SK-N-MC (cell line): Measurements from ENCODE around the gene CTU2.
A peak's percentile ranks its signal among the peaks of the same experiment; 100 is the strongest.

Experiments
- DNase-seq: peaks from one replicate; pipeline ENCODE4 v3.0.0-alpha.2; 2011; ENCODE audit warnings: low read depth, low spot score
- H3K27ac ChIP-seq: fragments of 200-600 bp; sonication (generic); 2 replicates; pipeline ENCODE4 v1.5.1; 2016; ENCODE audit warnings: mixed run types
- H3K36me3 ChIP-seq: fragments of 200-600 bp; sonication (generic); 2 replicates; pipeline ENCODE4 v1.6.1; 2017; ENCODE audit warnings: antibody characterized with exemption, low read length, mixed read lengths; ENCODE audit not compliant: insufficient read depth
- H3K4me3 ChIP-seq: fragments of 200-600 bp; sonication (generic); 2 replicates; pipeline ENCODE4 v1.5.1; 2016
- H3K9ac ChIP-seq: fragments of 200-600 bp; sonication (generic); 2 replicates; pipeline ENCODE4 v1.8.0; 2017; ENCODE audit warnings: mixed run types, mixed read lengths; ENCODE audit not compliant: insufficient read length
- H3K9me3 ChIP-seq: fragments of 200-600 bp; sonication (generic); 2 replicates; pipeline ENCODE4 v1.6.1; 2017; ENCODE audit warnings: low read depth, mild to moderate bottlenecking, antibody characterized with exemption, low read length, moderate library complexity, mixed read lengths
- EZH2 ChIP-seq: fragments of 200-600 bp; sonication (generic); IDR thresholded peaks from one replicate; pipeline ENCODE4 v1.6.1; 2017; ENCODE audit warnings: antibody characterized with exemption
- FOXP2 ChIP-seq: optimal IDR thresholded peaks from 2 replicates; pipeline ENCODE3; 2011; ENCODE audit warnings: mild to moderate bottlenecking, moderate library complexity; ENCODE audit not compliant: insufficient read depth; ENCODE audit errors: extremely low read length, control extremely low read depth
- POLR2AphosphoS5 ChIP-seq: IDR thresholded peaks from 2 replicates; pipeline ENCODE4 v1.6.1; 2012; ENCODE audit warnings: mild to moderate bottlenecking, low read depth, low read length, borderline replicate concordance

Gene CTU2

DNA sequence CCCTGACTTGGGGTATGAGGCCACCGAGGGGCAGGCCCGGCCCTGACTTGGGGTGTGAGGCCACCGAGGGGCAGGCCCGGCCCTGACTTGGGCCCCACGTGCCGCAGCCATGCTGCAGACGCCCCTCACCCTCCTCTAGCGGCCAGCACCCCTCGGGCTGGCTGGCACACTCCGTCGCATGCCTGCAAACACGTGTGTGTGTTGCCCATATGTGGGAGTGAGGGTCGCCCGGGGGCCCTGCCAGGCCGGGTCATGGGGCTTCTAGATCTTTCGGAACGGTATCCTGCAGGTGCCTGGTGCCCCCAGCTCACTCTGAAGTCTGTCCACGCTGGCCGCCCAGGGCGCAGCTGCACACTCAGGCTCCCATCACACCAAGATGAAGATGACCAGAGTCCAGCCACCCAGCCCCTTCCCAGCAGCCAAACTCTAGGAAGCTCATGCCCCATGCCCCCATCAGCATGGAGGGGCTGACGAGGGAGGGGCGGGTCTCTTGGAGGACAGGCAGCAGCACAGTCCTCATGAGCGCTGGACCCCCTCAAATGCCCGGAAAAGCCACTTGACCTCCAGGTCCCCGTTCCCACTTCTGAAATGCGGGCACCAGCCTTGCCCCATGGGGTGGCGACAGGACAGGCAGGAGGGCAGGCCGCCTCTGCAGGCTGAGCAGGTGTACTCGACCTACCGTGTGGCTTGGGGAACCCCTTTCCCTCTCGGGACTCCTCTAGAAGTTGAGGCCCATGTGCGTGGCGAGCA, 33.8 kb downstream of the CTU2 start:
- no peaks in the 10 kb centered on the region; the same call in 1 of the 2 replicates for H3K36me3 ChIP-seq
- TF ChIP-seq FOXP2 (no peak), EZH2 (no peak)
- no peak overlapping the region for H3K4me3 ChIP-seq

DNA sequence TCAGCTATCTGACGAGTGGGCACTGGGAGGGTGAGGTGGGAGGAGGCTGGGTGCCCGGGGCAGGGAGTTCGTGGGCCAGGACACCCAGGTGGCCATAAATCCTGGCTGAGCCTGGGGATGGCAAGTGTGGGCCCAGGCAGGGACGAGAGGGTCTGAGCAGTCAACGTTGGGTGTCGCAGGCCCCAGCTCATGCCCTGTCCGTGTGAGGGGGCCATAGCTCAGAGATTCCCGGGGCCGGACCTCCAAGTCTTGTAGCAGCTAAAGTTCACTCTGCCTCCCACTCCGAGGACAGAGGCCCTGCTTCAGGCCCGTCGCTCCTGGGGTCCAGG, 34.4 kb downstream of the CTU2 start:
- no peaks in the 10 kb centered on the region; the same call in 1 of the 2 replicates for H3K36me3 ChIP-seq
- no peak overlapping the region for H3K27ac ChIP-seq
- no peak for DNase-seq
- TF ChIP-seq EZH2 (no peak), FOXP2 (no peak), POLR2AphosphoS5 (no peak)
- H3K9me3 ChIP-seq = no peaks in the 10 kb centered on the region
- H3K4me3 ChIP-seq = no peak overlapping the region
- H3K9ac ChIP-seq = no peak overlapping the region

More for the DNA sequence above, 33.8 kb downstream of the CTU2 start:
- no peaks in the 10 kb centered on the region for H3K9me3 ChIP-seq
- DNase-seq = no peak
- H3K27ac ChIP-seq = no peak overlapping the region
- H3K9ac ChIP-seq = no peak overlapping the region

GRCh38 chr16:88741368-88741767, 35.1 kb downstream of the CTU2 start:
- Histone ChIP-seq H3K4me3 (no peak overlapping the region), H3K9me3 (no peaks in the 10 kb centered on the region), H3K36me3 (no peaks in the 10 kb centered on the region; the same call in 1 of the 2 replicates), H3K27ac (no peak overlapping the region), H3K9ac (no peak overlapping the region)
- no peak for DNase-seq
- TF ChIP-seq POLR2AphosphoS5 (no peak), FOXP2 (no peak), EZH2 (no peak)

DNA sequence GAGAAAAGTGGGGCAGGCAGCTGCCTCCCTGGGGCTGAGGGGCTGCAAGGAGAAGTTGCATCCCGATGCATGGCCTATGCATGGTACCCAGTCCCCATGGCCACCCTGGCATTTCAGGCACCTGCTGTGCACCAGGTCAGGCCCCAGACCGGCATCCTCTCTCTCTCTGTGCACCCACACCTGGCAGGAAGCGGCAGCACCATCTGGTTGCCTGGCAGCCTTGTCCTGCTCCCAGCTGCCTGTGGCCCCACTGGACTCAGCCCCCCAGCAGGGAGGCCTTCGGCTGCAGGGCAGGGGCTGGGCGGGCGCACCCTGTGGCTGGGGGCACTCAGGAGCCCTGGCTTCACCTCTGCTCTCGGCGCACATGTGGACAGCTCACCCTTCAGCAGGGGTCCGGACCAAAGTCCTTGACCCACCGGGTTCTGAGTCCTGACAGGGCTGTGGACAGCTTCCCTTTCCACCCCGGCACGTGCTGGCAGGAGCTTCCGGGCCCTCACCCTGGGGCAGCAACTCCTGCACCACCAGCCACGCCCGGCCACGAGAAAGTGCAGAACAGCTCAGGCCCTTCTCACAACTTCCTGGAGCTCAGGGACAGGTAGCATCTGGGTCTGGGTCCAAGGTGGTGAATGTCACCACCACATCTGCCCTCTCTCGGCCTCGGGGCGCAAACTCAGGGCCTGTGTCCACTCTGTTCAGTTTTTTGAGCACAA, 36.7 kb downstream of the CTU2 start:
- Histone ChIP-seq H3K4me3 (no peak overlapping the region), H3K9me3 (no peaks in the 10 kb centered on the region), H3K36me3 (no peaks in the 10 kb centered on the region; the same call in 1 of the 2 replicates), H3K9ac (no peak overlapping the region), H3K27ac (no peak overlapping the region)
- no peak for DNase-seq
- no peak for TF ChIP-seq FOXP2
- TF ChIP-seq EZH2 = no peak
- TF ChIP-seq POLR2AphosphoS5 = no peak

DNA sequence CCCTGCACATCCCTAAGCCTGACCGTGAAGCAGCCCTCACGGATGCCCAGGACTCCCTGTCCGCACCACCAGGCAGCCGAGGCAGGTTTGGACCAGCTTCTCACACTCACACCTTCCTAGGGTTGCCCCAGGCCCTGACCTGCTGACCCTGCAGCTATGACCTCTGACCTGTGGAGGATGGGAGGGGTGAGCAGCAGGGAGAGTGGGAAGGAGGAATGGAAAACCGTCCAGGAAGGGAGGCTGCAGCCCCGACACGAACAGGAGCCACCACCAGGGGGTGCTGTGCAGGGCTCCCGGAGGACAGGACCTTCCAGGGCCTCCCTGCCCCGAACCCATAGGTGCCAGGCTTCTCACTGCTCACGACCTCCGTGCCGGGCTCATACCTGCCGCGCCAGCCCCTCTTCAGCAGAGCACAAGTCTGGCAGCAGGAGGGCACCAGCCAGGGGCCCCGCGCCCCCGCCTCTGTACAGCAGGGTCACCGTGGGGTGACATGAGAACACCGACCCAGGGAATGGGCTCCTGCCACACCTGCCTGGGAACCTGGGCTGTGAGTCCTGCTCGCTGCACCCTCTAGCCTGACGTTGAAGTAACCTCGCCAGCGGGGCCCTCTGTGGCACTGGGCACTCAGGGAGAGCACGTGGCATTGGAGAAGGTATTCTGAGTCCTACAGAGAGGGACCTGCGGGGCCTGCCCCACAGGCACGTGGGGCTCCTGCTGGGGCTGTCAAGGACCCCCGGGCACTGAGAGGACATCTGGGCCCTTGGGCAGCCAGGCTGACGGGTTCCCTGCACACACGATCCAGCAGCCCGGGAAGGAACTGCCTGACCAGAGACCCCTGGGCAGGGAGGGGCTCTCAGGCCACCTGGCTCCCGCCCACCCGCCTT, 37.6 kb downstream of the CTU2 start:
- Histone ChIP-seq H3K36me3 (no peaks in the 10 kb centered on the region; the same call in 1 of the 2 replicates), H3K27ac (no peak overlapping the region), H3K9me3 (no peaks in the 10 kb centered on the region), H3K9ac (no peak overlapping the region), H3K4me3 (no peak overlapping the region)
- TF ChIP-seq EZH2 = no peak
- no peak for TF ChIP-seq FOXP2
- no peak for TF ChIP-seq POLR2AphosphoS5
- no peak for DNase-seq

DNA sequence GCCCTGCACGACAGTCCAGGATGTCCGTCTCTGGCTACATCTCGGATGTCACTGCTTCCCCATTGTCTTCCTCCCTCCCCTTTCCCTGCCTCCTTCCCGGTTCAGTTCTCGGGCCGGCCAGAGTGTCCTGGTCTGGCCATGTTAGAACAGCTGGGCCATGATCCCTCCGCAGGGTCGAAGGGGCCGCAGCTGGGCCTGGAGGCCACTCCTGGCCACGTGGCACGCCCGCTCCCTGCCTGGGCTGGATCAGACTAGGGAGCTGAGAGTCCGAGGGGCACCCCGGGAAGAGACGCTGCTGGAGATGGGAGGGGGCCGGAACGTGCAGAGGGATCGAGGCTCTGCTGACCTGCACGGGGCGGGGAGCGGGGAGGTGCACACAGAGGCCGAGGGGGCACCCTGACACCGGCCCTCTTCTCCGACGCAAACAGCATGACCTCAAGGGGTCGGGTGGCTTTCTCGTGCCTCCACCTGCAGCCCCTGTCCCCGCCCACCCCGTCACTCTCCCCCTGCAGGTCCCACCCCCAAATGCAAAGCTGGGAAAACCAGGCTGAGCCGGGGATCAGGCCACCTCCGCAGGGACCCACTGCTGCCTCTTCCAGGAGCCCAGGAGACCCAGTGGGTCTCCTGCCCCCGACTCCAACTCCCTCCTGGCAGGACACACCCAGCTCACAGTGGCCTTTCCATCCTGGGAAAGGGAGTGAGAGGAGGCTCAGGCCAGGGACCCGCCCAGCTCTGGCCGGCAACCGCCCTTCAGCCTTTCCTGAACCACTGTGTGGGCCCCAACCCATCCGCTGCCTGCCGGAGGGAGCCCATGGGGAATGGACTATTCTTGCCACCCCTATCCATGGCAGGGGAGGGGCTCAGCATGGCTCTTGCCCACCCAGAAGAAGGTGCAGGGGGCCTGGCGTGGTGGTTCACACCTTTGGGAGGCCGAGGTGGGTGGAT, 38.5 kb downstream of the CTU2 start:
- H3K27ac ChIP-seq = no peak overlapping the region
- no peak overlapping the region for H3K9ac ChIP-seq
- no peaks in the 10 kb centered on the region; the same call in 1 of the 2 replicates for H3K36me3 ChIP-seq
- no peaks in the 10 kb centered on the region for H3K9me3 ChIP-seq
- DNase-seq = no peak
- H3K4me3 ChIP-seq = no peak overlapping the region
- no peak for TF ChIP-seq EZH2
- TF ChIP-seq FOXP2 = no peak
- no peak for TF ChIP-seq POLR2AphosphoS5

DNA sequence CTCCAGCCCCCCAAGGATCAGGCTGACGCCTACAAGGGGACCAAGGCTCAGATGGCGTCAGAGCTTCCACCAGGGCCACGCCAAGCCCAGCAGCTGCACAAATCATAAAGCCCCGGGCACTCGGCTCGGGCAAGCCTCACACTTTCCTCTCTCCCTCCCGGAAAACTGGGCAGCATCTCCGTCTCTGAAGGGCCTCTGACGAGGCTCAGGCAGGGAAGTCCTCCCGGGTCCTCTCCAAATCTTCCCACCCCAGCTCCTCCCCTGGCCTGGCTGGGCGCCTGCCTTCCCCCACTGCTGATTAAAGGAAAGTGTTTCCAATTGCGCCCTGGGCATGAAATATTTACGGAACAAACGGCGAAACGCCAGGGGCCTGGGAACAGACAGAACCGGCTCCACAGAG, 40.2 kb downstream of the CTU2 start:
- H3K9ac ChIP-seq = no peak overlapping the region
- no peaks in the 10 kb centered on the region for H3K9me3 ChIP-seq
- peak overlapping the region; percentile 82 for H3K27ac ChIP-seq
- no peaks in the 10 kb centered on the region for H3K36me3 ChIP-seq
- DNase-seq = no peak
- no peak for TF ChIP-seq FOXP2
- no peak for TF ChIP-seq EZH2
- peak overlapping the region; percentile 55 for H3K4me3 ChIP-seq
